HG02623 (cell line): ENCODE results near the gene CARS2.
"Not testable (repeated sequence)": the region's sequence is repeated elsewhere in the genome, so short reads cannot be mapped to it uniquely, and the experiment has no call there.

Source experiments
- ATAC-seq: cut with Tn5 transposase; IDR thresholded peaks from one replicate; pipeline ENCODE4 v1.9.1; 2021; ENCODE audit warnings: moderate library complexity; ENCODE audit not compliant: unreplicated experiment

Gene CARS2

DNA sequence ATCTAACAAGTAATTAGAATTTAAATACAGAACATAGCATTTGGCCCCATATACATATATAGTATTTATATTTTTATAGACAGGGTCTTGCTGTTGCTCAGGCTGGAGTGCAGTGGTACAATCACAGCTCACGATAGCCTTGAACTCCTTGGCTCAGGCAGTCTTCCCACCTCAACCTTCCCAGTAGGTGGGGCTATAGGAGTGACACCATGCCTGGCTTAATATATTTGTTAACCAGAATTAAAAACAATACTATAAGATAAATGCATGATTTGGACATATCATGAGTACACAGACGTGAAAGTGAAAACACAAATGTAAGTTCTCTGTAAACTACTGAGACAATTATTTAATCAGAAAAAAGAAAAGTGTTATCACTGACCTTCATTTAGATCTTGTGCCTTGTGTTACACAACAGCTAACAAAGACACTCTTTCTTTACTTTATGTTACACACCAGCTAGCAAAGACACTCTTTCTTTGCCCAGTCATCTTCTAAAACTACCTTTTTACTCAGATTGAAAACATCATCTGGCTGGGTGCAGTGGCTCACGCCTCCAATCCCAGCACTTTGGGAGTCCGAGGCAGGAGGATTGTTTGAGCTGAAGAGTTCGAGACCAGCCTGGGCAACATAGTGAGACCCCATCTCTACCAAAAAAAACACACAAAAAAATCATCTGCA is 22.6 kb downstream of the CARS2 start:
- ATAC-seq: no peak

- ATAC-seq: no peak
Measured at GRCh38 chr13:110682746-110683145, 23.2 kb downstream of the CARS2 start.

- ATAC-seq: no peak
Measured at GRCh38 chr13:110681868-110682550, 23.9 kb downstream of the CARS2 start.

DNA sequence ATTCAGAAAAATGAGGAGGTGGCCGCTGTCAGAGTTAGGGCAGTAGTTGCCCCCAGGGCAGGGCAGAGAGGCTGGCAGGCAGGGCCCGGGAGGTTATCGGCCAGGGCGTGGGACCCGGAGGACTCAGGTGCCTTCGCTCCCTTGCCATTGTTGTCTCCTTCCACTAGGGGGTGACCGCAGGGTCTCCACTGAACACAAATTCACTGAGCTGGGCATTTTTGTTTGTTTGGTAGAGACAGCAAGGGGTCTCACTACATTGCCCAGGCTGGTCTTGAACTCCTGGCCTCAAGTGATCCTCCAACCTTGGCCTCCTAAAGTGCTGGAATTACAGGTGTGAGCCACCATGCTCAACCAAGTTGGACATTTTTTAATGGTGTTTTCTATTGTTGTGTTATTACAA is 25.1 kb downstream of the CARS2 start:
- no peak for ATAC-seq

DNA sequence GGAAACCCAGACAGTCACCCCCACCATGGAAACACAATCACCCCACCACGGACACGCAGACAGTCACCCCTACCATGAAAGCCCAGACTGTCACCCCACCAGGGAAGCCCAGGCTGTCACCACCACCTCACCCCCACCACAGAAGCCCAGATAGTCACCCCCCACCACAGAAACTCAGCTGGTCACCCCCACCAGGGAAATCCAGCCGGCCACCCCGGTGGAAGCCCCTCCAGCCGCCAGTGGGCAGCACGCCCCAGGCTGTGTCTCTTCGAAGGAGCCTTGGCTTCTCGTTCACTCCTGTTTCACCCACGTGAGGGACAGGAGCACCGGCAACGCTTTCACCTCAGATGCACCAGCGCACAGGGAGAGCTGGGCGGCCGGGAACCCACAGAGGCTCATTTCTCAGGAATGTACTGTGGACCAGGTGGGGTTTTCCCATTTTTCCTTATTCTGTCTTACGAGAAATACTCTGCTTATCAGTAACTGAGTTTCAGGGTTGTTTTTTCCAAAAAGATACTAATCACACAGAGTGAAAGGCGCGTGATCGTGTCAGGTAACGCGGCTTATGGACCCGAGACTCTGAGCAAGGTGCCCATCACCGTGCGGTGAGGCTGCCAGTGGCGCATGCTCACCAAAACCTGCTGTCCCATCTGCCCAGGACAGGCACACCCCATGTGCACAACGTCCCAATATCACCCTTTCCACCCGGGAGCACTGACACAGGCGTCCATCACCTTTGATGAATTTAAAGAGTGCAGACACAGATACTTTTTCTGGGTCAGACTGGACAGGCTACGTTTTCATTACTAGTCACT is 28.0 kb downstream of the CARS2 start:
- ATAC-seq: no peak

GRCh38 chr13:110676595-110677587 is 29.0 kb downstream of the CARS2 start:
- peak; percentile 56 for ATAC-seq

DNA sequence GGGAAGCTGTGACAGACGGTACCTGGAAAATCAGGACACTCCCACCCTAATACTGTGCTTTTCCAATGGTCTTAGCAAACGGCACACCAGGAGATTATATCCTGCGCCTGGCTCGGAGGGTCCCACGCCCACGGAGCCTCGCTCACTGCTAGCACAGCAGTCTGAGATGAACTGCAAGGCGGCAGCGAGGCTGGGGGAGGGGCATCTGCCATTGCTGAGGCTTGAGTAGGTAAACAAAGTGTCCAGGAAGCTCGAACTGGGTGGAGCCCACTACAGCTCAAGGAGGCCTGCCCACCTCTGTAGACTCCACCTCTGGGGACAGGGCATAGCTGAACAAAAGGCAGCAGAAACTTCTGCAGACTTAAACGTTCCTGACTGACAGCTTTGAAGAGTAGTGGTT is 36.1 kb downstream of the CARS2 start:
- not testable (repeated sequence) for ATAC-seq

- ATAC-seq: no peak
Measured at GRCh38 chr13:110669036-110669435, 36.9 kb downstream of the CARS2 start.

DNA sequence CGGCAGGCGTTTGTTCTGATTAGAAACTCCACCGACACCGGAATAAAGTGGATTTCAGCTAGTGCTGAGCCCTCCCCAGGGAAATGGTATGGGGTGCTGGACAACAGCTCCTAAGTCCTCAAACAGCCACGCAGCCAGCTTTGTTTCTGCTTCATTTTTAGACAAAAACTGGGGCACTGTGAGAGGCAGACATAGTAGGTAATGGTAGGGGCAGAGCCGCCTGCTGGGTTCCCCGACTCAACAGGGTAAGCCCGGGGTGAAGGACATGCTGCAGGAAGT is 39.7 kb downstream of the CARS2 start:
- ATAC-seq: no peak

DNA sequence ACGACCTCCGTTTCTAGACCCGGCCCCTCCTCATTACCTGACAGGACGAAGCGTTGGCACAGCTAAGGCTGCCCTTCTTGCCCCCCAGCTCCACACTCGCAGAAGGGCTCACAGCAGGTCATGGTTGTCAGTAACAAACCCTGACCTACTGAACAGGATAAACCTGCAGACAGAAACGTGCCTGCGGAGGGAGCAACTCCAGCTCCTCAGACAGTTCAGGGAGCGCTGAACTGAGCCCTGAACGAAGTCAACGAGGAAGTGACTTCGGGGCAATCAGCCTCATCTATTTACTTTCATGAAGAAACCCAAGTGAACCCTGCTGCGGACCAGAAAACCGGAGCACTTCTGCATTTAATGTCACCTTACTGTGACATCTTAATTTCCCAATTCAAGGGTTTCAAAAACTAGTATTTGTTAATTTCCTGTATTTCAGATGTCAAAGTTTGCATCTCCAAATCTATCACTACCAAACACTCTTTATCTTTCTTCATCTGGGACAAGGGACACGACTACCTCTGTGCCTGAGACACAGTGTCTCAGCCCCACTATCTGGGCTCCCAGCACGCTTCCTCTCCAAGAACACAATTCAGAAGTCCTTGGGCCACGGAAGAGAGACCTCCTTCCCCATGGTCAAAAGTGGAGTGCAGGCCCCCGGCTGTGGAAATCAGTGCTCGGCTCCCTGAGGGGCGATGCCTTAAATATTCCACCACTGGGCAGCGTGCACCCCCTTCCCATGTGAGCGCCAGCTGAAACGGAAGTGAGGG is 40.2 kb downstream of the CARS2 start:
- ATAC-seq: no peak

- ATAC-seq: no peak
Measured at GRCh38 chr13:110664673-110665072, 41.2 kb downstream of the CARS2 start.

GRCh38 chr13:110664041-110664440 is 41.9 kb downstream of the CARS2 start:
- no peak for ATAC-seq

GRCh38 chr13:110663491-110663890 is 42.4 kb downstream of the CARS2 start:
- no peak for ATAC-seq

- ATAC-seq: no peak
Measured at GRCh38 chr13:110662777-110663443, 43.0 kb downstream of the CARS2 start.

DNA sequence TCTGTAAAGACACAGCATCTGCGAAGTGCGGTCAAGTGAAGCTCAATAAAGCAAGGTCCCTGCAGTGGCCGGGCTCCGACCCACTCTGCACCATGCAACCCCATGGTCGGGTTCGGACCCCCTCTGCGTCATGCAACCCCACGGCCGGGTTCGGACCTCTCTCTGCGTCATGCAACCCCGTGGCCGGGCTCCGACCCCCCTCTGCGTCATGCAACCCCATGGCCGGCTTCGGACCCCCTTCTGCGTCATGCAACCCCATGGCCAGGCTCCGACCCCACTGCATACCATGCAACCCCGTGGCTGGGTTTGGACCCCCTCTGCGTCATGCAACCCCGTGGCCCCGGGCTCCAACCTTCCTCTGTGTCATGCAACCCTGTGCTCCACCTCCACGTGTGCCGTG is 43.8 kb downstream of the CARS2 start:
- ATAC-seq: no peak

- no peak for ATAC-seq
Measured at GRCh38 chr13:110661256-110661655, 44.7 kb downstream of the CARS2 start.

GRCh38 chr13:110658218-110658911 is 47.6 kb downstream of the CARS2 start:
- ATAC-seq: peak; percentile 92

GRCh38 chr13:110657196-110657595 is 48.7 kb downstream of the CARS2 start:
- ATAC-seq: no peak

DNA sequence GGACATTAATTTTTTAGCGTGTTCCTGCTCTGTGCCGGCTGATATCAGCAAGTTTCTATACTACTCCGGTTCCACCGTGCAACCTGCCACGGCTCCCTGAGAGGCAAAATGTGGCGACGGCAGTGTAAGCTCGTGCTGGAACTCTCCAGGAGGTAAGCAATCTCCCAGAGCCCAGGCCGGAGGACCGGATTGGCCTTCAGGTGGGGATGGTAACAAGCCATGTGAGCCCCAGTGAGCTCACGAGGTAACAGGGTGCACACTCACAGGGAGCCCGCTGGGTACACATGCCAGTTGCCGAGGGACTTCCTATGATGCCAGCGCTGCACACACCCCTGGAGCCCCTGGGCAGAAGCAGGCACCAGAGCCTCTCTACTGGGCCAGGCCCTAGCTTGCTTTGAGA is 52.1 kb downstream of the CARS2 start:
- no peak for ATAC-seq
